ENCODE measurements around the gene APBA2.
"Not testable (repeated sequence)": the region's sequence is repeated elsewhere in the genome, so short reads cannot be mapped to it uniquely, and the experiment has no call there.

The APBA2 gene

GRCh38 chr15:29014493-29014892, 128.7 kb downstream of the APBA2 start:
- no peak for FAIRE-seq

DNA sequence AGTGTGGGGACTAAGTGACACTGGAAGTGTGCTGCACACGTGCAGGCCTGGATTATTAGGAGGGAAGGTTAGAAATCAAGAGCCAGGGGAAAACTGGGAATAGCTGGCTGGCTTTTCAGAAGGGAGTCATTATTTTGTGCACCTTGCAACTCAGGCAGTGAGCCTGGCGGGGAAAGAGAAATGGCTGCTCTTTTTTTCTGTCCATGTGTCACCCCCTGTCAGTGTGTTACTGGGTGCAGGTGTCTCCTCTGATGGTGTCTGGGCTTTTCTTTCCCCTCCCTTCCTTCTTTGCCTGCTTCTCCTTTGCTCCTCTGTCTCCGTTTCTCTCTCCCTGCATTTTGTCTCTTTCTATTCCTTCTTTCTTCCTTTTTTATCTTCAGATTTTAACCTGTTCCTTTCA, 130.7 kb downstream of the APBA2 start:
- no peak for FAIRE-seq

GRCh38 chr15:29018120-29018805, 132.5 kb downstream of the APBA2 start:
- FAIRE-seq: no peak

- FAIRE-seq: no peak
Measured at GRCh38 chr15:29018995-29019976, 133.5 kb downstream of the APBA2 start.

- no peak for FAIRE-seq
Measured at GRCh38 chr15:29021857-29022256, 136.1 kb downstream of the APBA2 start.

DNA sequence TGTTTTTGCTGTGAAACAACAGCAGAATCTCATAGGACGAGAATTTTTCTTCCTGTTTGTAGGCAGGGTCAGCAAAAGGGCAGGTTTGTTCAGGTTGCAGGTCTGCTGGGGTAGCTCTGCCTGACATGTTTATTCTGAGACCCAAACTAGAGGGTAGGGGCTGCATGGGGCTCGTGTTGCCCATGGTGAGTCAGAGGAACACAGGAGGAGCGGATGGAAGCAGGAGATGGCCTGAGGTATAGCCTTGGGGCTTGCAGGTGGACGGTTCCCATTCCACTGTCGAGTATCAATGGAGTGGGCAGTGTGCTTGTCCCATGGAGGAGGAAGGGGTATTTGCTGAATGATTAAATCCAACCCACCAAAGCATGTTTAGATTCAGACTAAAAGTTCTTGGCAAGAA, 138.9 kb downstream of the APBA2 start:
- FAIRE-seq: no peak

GRCh38 chr15:29025411-29025810, 139.6 kb downstream of the APBA2 start:
- not testable (repeated sequence) for FAIRE-seq

DNA sequence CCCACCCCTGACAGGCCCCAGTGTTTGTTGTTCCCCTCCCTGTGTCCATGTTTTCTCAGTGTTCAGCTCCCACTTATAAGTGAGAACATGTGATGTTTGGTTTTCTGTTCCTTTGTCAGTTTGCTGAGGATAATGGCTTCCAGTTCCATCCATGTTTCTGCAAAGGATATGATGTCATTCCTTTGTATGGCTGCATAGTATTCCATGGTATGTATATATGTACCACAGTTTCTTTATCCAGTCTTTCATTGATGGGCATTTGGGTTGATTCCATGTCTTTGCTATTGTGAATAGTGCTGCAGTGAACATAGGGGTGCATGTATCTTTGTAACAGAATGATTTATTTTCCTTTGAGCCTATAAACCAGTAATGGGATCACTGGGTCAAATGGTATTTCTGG, 142.4 kb downstream of the APBA2 start:
- FAIRE-seq: not testable (repeated sequence)

GRCh38 chr15:29029651-29030195, 143.9 kb downstream of the APBA2 start:
- FAIRE-seq: no peak

DNA sequence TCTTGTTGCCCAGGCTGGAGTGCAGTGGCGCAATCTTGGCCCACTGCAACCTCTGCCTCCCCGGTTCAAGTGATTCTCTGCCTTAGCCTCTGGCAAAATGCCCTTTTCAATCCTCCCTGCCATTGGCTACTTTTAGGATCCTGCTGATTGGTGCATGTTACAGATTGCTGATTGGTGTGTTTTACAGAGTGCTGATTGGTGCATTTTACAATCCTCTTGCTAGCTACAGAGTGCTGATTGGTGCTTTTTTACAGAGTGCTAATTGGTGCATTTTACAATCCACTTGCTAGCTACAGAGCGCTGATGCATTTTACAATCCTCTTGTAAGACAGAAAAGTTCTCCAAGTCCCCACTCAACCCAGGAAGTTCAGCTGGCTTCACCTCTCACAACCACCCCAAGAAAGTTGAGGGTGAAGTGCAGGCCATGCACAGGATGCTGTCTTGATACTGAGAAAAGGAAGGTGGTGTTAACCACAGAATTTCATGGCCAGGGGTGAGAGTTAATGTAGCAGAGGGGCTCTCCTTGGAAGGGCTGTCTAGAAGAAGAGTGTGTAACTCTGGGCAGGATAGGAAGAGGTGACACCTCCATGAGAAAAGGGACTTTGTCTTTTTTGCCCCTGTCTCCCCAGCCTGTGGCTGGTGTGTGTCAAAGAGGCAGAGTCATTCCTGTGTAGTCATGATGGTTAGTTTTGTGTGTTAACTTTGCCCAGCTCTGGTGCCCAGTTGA, 145.9 kb downstream of the APBA2 start:
- no peak for FAIRE-seq

DNA sequence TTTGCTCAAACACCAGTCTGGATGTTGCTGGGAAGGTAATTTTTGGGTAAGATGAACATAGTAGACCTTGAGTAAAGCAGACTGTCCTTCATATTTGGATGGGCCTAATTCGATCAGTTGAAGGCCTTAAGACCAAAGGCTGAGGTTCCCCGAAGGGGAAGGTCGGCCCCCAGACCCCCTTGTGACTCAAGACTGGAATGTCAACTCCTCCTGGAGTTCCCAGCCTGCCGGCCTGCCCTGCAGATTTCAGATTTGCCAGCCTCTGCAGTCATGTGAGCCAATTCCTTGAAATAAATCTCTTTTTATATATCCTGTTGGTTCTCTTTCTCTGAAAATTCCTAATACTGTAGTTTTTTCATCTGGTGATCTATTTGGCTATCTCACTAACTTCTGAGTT, 146.5 kb downstream of the APBA2 start:
- no peak for FAIRE-seq

DNA sequence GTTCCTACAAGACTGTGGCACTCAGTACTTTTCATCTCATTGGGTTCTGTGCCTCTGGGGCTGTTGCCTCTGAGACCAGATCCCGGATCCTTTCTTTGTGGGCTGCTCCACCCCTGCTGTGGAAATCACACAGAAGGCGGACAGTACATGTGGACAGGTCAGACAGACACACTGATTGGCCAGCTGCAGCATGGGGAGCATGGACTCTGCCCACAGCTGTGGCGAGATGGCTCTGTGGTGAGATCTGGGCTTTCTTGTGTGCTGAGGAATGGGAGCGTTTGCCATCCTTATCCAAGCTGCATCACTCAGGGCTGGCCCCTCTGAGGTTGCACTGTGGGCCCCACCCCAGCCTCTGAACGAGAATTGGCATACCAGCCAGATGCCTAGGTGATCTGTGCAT, 147.0 kb downstream of the APBA2 start:
- FAIRE-seq: no peak

GRCh38 chr15:29034151-29034550, 148.4 kb downstream of the APBA2 start:
- FAIRE-seq: no peak

- FAIRE-seq: no peak
Measured at GRCh38 chr15:29034593-29035335, 149.0 kb downstream of the APBA2 start.

- no peak for FAIRE-seq
Measured at GRCh38 chr15:29035336-29036285, 149.8 kb downstream of the APBA2 start.

GRCh38 chr15:29037997-29038705, 152.4 kb downstream of the APBA2 start:
- FAIRE-seq: no peak

GRCh38 chr15:29039466-29040369, 153.9 kb downstream of the APBA2 start:
- FAIRE-seq: no peak

DNA sequence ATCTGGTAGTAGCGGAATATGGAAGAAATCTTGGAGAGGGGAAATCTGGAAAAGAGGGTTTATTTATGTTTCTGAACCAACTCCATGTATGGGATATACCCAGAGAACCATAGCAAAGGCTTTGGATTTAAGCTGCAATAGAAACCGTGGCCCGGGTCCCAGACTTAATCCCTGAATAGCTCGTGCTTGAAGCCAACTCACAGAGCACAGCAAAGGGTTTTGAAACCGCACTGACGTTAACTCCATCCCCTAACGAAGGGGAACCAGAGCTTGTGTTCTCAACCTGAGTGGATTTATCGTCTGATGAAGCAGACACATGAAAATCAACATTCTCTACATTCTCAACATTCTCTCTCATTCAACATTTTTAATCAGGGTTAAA, 154.6 kb downstream of the APBA2 start:
- FAIRE-seq: no peak

DNA sequence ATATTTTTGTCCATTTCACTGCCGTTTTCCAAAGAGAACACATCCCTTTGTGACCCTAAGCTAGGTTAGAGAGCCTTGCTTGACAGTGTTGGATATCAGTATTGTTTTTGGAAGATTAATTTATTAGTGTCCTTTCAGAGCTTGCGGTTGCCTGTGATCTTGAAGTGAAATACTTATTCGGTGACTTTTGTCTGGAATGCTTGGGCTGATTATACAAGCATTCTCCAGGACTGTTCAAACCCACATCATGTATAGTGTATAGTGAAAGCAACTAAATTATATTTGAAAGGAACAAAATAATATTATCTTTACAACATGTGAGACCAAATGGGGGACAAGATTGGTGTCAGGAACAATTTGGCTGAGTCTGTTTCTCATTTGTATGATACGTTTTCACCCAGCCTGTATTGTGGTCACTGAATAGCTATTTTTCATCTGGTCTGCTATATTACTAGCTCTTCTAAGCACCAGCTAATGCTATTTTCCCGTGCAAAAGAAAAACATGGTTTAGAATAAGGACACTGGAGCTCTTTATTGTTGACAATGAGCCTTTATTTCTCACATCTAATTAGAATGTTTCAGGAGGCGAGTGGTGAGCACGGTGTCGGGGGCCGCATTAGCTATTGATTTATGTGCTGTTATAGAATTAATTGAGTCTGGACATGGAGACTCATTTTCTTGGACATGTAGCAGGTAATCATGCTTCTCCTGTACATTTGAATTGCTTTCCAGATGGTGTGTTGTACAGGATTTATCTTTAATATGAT, 158.1 kb downstream of the APBA2 start:
- no peak for FAIRE-seq

All from TTC549 (cell line).